HepG2 (cell line): Measurements from ENCODE around the gene NRIP2.

Experiments
- ATF2 ChIP-seq: sonication (generic); formaldehyde crosslinking; IDR thresholded peaks from 2 replicates; pipeline ENCODE4 v1.4.0; 2020; ENCODE audit warnings: missing genetic modification reagents
- FOXO4 ChIP-seq: sonication (generic); formaldehyde crosslinking; conservative IDR thresholded peaks from 2 replicates; pipeline ENCODE4 v1.8.1; 2023; ENCODE audit warnings: missing genetic modification reagents
- PAX8 ChIP-seq: sonication (generic); formaldehyde crosslinking; IDR thresholded peaks from 2 replicates; pipeline ENCODE4 v1.8.0; 2022; ENCODE audit warnings: mild to moderate bottlenecking, missing genetic modification reagents, borderline replicate concordance
- POLR2AphosphoS2 ChIP-seq: IDR thresholded peaks from 2 replicates; pipeline ENCODE4 v1.6.1; 2011; ENCODE audit warnings: low read depth, low read length, improper control_type of control experiment
- TFE3 ChIP-seq: IDR thresholded peaks from 2 replicates; pipeline ENCODE4 v1.6.1; 2016
- ZBTB42 ChIP-seq: sonication (generic); formaldehyde crosslinking; IDR thresholded peaks from 2 replicates; pipeline ENCODE4 v1.5.0; 2020; ENCODE audit warnings: mild to moderate bottlenecking, missing genetic modification reagents
- ZFX ChIP-seq: sonication (generic); formaldehyde crosslinking; IDR thresholded peaks from 2 replicates; pipeline ENCODE4 v1.4.0; 2020; ENCODE audit warnings: mild to moderate bottlenecking, low read depth, missing genetic modification reagents, moderate library complexity
- ZNF224 ChIP-seq: sonication (generic); formaldehyde crosslinking; IDR thresholded peaks from 2 replicates; pipeline ENCODE4 v1.5.0; 2020; ENCODE audit warnings: mild to moderate bottlenecking, missing genetic modification reagents
- ZNF326 ChIP-seq: sonication (generic); formaldehyde crosslinking; IDR thresholded peaks from 2 replicates; pipeline ENCODE4 v1.4.0; 2020; ENCODE audit warnings: missing genetic modification reagents, borderline replicate concordance

- no peak for TF ChIP-seq FOXO4 (CRISPR knock-in tag)
- TF ChIP-seq ZNF224 (CRISPR knock-in tag): no peak
- TF ChIP-seq ATF2: no peak
- TF ChIP-seq PAX8 (CRISPR knock-in tag): no peak
- TF ChIP-seq ZFX: no peak
- TF ChIP-seq POLR2AphosphoS2: no peak
- no peak for TF ChIP-seq TFE3 (CRISPR knock-in tag)
- no peak for TF ChIP-seq ZBTB42
- no peak for TF ChIP-seq ZNF326 (CRISPR knock-in tag)
Measured at GRCh38 chr12:2783936-2784600, 50.8 kb downstream of the NRIP2 start.
